Measurements from ENCODE around the gene ELK4.

DNA sequence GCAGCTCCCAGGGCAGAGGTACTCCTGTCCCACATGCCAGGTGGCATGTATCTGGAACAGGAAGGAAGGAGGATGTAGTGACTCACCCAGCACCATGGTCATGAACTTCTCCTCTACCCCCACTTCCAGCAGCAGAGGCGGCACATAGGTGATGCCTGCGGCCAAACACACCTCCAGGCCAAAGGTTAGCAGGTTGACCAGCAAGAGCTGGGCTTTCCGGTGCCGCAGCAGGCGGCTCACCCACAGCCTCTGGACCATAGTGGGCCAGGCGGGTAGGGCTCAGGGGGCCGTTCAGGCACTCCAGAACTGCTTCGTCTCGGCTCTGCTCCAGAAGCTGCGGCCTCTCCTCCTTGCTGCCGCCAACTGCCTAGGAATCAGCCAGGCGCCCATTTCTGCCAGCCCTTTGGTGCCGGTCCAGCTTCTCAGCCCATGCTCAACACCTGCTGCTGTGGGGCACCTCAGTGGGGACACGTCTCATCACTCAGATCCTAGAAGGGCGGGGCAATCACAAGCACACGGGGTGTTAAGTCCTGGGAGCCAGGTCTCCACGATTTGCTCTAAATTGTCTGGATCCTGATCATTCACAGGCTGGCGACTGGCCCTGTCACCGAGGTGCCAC, 32.7 kb upstream of the ELK4 start:
- TF ChIP-seq, protein P1, sequence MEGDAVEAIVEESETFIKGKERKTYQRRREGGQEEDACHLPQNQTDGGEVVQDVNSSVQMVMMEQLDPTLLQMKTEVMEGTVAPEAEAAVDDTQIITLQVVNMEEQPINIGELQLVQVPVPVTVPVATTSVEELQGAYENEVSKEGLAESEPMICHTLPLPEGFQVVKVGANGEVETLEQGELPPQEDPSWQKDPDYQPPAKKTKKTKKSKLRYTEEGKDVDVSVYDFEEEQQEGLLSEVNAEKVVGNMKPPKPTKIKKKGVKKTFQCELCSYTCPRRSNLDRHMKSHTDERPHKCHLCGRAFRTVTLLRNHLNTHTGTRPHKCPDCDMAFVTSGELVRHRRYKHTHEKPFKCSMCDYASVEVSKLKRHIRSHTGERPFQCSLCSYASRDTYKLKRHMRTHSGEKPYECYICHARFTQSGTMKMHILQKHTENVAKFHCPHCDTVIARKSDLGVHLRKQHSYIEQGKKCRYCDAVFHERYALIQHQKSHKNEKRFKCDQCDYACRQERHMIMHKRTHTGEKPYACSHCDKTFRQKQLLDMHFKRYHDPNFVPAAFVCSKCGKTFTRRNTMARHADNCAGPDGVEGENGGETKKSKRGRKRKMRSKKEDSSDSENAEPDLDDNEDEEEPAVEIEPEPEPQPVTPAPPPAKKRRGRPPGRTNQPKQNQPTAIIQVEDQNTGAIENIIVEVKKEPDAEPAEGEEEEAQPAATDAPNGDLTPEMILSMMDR (optimal IDR thresholded peaks at IDR 0.05 in 1 of 3, IDR thresholded peaks at IDR 0.05 in 1 of 3, conservative IDR thresholded peaks at IDR 0.05 in 1 of 3; ENCODE audit: extremely low read depth in 1 of 3, insufficient read depth in 2 of 3, low read length in 3 of 3), result no peak
- TF ChIP-seq EZH2 (IDR thresholded peaks at IDR 0.05; ENCODE audit: low read length), result no peak
